ENCODE measurements around the gene TRAPPC10.
A peak's percentile ranks its signal among the peaks of the same experiment; 100 is the strongest.

The TRAPPC10 gene

DNA sequence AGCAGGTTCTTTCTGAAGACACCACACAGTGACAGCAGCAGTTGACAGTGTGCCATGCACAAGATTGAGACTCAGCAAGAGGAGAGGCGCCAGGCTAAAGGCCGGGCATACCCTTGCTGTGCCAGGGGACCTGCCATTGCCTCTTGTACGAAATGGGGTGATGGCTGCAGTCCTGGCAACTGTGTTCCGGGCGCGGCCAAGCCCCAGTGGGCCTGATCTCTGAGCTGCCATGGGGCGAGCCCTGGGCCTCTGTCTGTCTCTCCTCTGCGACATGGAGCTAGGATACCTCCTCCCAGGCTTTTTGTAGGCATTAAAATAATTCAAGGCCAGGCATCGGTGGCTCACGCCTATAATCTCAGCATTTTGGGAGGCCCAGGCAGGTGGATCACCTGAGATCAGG lies 9.6 kb upstream of the TRAPPC10 start:
- no peak for DNase-seq (ENCODE audit: low read depth in 2 of 2)

DNA sequence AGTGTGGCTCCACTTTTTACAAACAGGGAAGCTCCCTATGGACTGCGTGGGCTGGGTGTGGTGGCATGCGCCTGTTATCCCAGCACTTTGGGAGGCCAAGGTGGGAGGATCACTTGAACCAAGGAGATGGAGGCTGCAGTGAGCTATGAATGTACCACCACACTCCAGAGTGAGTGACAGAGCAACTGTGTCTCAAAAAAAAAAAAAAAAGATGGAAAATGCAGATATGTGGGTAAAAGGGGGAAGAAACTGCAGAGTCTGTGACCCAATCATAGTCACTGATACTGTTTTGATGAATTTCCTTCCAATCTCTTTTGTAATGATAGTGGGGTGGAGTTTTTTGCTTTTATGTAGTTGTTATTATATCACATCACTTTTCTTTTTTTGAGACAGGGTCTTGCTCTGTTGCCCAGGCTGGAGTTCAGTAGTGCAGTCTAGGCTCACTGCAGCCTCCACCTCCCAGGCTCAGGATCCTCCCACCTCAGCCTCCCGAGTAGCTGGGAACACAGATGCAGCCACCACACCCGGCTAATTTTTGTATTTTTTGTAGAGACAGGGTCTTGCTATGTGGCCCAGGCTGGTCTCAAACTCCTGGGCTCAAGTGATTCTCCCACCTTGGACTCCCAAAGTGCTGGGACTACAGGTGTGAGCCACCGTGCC lies 8.7 kb upstream of the TRAPPC10 start:
- DNase-seq (ENCODE audit: low read depth in 2 of 2): no peak

DNA sequence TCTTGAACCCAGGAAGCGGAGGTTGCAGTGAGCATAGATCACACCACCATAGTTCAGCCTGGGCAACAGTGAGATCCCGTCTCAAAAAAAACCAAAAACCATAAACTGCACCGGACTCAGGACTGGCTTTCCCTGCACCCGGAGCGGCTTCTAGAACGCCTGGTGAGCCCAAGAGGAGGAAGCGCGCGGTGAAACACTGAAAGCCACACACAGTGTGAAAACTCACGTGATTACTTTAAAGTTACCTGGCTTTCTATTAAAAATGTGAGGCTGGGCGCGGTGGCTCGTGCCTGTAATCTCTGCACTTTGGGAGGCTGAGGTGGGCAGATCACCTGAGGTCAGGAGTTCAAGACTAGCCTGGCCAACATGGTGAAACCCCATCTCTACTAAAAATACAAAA lies 7.0 kb upstream of the TRAPPC10 start:
- DNase-seq (ENCODE audit: low read depth in 2 of 2): no peak

DNA sequence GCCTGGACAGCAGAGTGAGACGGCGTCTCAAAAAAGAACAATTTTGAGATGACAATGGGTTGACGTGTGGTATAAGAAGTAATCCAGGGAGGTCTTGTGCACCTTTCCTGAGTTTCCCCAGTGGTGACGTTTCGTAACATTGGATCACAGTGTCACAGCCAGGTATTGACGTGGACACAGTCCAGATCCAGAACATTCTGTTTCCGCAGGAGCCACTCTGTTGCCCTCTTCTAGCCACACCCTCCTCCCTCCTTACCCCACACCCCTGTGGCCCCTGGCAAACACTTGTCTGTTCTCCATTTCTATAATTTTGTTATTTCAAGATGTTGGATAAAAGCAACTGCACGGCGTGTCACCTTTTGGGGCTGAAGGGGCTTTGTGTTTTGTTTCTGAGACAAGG lies 6.5 kb upstream of the TRAPPC10 start:
- no peak for DNase-seq (ENCODE audit: low read depth in 2 of 2)

DNA sequence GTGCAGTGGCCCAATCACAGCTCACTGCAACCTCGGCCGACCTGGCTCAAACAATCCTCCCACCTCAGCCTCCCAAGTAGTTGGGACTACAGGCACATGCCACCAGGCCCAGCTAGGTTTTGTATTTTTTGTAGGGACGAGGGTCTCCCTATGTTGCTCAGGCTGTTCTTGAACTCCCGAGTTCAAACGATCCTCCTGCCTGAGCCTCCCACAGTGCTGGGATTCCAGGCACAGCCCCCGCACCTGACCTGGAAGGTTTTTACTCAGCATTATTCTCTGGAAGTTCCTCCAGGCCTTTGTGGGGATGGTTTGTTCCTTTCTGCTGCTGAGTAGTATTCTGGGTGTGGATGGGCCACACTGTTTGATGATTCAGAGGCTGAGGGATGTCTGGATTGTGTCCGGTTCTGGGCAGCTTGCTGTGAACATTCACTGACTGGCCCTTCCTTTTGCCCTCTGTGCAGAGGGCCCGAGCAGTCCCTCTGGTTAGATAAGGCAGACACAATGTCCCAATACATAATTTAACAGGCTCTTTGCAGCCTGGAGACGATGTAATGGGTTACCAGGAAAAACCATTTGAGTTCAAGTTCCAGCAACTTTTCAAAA lies 6.0 kb upstream of the TRAPPC10 start:
- DNase-seq (ENCODE audit: low read depth in 2 of 2): no peak

DNA sequence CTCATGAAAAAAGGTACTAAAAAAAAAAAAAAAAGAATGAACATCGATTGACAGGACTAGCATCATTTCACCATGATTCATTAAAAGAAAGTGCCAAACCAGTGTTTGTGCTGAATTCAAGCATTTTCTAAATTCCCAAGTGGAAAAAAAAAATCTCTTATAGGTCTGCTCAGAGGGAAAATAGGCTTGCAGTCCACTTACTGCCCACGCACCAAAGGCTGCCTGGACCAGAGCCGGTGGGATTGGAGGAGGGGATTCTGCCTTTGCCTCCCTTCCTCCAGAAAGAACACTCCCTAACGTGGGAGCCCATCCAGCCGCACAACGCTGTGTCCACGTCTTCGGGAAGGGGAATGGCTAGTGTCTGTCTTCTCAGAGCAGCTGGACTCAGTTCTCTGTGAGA lies 5.5 kb upstream of the TRAPPC10 start:
- no peak for DNase-seq (ENCODE audit: low read depth in 2 of 2)

DNA sequence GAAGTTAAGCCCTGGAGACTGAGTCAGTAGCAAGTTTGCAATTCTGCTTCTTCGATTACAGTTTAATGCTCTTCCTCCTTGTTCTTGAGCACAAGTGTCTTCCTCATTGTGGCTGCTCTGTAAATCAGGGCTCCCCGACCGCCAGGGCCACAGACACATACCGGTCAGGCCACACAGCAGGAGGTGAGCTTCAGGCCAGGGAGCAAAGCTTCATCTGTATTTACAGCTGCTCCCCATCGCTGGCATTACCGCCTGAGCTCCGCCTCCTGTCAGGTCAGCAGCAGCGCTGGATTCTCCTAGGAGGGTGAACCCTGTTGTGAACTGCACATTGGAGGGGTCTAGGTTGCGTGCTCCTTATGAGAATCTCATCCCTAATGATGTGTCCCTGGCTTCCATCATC lies 1.7 kb upstream of the TRAPPC10 start:
- no peak for DNase-seq (ENCODE audit: low read depth in 2 of 2)

DNA sequence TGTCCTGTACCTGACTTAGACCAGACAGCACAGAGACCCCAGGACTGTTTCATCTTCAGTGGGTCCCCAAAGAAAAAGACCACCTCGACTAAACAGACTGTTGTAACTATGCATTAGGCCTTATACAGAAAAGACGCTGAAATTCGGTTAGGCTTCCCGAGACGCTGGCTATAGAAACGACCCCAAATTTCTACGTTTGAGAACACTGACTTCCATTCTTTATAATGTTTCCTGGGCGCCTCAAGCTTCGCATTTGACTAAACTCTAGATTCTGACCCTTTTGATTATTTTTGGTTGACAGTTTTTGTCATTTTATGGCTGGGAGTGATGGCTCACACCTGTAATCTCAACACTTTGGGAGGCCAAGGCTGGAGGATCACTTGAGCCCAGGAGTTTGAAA lies 986 bp upstream of the TRAPPC10 start:
- no peak for DNase-seq (ENCODE audit: low read depth in 2 of 2)

DNA sequence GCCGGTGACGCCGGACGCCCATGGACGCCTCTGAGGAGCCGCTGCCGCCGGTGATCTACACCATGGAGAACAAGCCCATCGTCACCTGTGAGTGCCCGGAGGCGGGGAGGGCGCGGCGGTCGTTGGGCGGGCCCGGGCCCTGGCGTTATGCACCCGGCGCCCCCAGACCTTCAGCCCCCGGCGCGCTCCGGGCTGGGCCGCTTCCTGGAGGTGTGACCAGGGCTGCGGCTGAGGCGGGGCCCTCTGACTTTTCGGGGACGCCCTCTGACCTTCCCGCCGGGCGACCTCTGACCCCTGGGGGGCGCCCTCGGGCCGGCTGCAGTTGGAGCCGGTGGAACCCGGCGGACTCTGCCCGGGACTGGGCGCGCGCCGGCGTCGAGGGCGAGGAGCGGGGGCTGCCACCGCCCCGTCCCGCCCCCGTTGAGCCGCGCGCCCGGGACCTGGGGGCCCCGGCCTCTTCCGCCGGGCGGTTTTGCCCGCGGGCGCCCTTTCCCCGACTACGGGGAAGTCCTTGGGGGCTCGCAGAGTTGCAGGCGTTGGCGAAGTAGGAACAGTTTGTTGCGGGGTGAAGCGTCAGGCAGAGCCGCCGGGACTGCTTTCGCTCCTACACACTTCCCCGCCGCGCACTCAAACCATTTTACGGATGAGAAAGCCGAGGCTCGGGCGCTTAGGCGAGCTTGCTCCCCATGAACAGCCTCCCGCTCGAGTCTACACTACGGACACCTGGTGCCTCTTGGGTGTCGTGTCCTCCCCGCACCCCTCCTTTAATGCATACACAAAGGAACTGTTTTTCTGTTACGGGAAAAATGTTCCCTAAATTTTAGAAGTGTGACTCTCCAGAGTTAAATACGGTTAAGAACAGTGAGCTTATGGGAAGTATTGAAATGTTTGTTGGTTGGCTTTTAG lies 618 bp downstream of the TRAPPC10 start:
- no peak for DNase-seq (ENCODE audit: low read depth in 2 of 2)

DNA sequence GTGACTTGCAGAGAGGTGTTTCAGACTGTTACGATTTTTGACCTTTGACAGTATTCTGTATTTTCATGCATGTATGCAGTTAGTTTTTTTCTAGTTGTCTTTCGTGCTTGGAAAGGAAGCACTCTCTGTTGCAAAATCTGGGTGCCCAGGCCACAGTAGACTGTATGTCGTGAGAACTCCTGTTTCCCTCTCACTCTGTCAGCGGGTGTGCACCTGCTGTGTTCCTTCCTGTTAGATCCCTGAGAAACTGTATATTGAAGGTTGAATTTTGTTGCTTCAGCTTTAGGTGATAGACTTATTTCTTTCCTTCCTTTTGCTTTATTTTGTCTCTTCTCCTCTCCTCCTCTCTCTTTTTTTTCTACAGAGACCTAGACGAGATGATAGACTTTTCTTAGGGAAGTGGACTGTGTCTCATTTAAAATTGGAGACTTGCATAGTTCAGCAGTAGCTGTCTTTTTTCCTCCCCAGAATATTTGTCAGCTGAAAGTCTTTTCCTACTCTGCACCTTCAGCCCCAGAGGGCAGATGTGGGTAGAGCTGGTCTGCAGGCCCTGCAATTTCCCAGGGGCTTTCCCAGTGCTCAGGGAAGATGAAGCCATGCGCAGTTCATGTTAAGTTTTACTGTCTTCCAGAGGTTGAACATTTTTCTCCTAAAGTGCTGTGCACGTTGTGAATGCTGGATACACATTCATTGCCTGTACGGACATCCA lies 1.4 kb downstream of the TRAPPC10 start:
- no peak for DNase-seq (ENCODE audit: low read depth in 2 of 2)

DNA sequence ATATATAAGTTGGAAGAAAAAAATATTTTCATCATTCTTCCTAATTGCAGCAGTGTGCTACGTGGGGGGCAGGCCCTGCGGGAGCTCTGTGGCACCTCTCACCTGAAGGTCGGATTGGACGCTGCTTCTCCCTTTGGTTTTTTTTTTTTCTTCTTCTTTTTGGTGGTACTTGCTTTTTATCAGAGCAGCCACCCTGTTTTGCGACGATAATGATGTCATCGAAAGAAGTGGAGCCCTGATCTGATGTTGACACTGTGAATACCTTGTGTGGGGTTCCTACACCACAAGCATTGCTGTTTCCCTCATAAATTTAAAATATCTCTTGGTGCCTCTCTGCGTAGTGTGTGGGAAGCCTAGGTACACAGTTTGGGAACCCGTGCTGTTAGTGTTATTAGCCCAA lies 5.5 kb downstream of the TRAPPC10 start:
- DNase-seq (ENCODE audit: low read depth in 2 of 2): no peak

DNA sequence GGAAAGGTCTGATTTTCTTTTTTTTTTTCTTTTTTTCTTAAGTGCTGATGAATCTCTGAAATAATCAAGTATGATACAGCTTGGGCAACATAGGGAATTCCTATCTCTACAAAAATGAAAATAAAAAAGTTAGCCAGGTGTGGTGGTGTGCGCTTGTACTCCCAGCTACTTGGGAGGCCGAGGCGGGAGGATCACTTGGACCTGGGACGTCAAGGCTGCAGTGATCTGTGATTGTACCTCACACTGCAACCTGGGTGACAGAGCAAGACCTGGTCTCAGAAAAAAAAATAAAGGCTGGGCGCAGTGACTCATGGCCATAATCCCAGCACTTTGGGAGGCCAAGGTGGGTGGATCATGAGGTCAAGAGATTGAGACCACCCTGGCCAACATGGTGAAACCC lies 6.0 kb downstream of the TRAPPC10 start:
- DNase-seq (ENCODE audit: low read depth in 2 of 2): no peak

DNA sequence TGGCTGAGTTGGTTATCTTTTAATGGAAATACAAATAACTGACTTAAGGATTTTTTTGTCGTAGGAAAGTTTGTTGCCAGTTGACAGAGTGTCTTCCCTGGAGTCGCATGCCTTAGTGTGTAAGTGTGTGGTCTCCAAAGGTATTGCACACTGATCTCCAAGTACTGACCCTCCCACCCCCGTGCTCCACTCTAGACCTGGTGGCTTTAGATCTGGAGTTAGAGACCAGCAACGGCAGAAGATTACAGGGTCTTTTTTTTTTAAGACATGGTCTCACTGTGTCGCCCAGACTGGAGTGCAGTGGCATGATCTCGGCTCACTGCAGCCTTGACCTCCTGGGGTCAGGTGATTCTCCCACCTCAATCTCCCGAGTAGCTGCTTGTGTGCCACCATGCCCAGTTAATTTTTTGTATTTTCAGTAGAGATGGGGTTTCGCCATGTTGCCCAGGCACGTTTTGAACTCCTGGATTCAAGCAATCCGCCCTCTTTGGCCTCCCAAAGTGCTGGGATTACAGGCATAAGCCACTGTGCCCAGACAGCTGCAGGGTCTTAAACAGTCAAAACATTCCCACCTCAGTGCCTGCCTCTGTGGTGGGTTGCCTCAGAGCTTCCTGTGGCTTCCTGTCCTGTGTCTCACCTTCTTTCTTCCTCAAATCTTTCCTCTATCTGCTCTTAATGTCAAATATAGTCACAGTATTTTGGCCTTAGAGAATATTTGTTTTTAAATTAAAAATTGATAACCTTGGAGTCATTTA lies 6.9 kb downstream of the TRAPPC10 start:
- DNase-seq (ENCODE audit: low read depth in 2 of 2): no peak

DNA sequence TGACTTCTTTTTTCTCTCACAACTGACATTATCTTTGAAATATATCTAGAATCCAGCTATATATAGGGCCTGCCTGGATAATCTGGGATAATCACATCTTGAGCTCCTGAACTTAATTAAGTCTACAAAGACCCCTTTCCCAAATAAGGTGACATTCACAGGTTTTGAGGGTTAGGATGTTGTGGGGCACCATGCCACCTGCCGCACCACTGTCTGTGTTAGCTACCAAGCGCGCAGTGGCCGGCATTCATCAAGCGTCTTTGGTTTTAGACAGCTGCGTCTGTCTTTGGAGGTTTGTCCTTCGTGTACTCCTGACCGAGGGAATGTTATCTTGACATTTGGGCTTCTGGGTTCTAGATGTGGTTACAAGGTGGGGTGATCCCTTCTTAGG lies 7.5 kb downstream of the TRAPPC10 start:
- no peak for DNase-seq (ENCODE audit: low read depth in 2 of 2)

DNA sequence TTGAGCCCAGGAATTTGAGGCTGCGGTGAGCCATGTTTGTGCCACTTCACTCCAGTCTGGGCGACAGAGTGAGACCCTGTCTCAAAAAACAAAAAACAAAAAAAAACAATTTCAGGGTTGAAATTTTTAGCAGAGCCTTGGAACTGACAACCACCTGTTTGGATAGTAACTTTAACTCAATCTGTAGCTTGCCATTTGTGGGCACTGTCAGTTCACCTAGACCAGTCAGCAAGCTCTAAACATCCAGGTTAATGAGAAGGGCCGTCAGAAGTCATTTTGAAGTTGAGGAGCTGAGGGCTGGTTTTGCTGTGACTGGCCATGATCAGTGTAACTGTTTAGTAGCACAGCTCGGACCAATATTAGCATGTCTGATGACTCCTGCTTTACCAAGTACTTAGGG lies 8.4 kb downstream of the TRAPPC10 start:
- no peak for DNase-seq (ENCODE audit: low read depth in 2 of 2)

DNA sequence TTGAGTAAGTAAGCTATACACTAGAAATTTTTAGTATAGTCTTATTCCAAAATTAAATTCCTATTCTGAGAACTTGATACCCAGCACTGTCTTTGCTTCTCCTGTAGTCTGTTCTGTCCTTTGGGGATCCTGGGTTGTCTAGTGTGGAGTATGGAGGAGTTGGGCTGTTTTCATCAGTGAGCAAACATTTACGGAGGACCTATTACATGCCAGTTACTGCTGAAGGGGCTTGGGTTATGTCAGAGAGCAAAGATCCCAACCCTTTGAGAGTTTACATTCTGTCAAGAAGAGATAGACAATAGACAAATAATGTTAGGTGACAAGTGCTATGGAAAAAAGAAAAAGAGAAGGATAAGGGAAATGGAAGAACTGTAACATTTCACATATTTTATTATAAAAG lies 9.0 kb downstream of the TRAPPC10 start:
- no peak for DNase-seq (ENCODE audit: low read depth in 2 of 2)

DNA sequence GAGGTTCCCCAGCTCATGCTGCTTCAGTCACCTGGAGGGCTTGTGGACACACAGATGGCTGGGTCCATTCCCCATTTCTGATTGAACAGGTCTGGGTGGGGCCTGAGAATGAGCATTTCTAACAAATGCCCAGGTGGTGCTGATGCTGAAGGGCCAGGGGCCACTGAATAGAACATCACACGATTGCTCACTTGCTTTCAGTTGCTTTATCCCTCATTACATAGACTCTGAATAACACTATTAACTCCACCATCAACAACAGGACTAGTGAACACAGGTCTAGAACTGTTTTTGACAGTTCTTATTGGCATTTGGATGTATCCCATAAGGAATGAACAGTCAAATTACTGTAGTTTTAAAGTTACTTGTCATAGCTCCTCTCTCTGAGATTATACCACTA lies 12.1 kb downstream of the TRAPPC10 start:
- DNase-seq (ENCODE audit: low read depth in 2 of 2): no peak

DNA sequence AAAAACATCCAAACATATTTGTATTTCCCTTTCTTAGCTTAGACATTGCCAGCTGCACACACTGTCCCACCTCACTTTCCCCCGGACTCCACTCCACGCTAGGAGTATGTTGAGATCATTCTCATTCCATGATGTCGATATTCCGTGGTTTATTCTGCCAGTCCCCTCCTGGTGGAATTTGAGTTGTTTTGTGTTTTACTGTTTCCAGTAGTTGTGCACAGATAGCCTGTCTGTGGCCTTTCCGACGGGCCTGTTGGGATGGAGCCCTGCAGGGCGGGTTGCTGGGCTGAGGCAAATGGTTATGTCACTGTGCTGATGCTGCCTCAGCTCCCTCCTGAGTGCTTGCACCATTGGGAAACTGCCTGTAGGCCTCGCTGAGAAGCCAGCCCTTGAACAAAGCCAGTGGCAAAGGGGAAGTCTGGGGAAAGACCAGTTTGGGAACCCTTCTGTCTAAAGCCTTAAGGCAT lies 12.8 kb downstream of the TRAPPC10 start:
- DNase-seq (ENCODE audit: low read depth in 2 of 2): peak in 1 of 2 experiments; percentile 22

DNA sequence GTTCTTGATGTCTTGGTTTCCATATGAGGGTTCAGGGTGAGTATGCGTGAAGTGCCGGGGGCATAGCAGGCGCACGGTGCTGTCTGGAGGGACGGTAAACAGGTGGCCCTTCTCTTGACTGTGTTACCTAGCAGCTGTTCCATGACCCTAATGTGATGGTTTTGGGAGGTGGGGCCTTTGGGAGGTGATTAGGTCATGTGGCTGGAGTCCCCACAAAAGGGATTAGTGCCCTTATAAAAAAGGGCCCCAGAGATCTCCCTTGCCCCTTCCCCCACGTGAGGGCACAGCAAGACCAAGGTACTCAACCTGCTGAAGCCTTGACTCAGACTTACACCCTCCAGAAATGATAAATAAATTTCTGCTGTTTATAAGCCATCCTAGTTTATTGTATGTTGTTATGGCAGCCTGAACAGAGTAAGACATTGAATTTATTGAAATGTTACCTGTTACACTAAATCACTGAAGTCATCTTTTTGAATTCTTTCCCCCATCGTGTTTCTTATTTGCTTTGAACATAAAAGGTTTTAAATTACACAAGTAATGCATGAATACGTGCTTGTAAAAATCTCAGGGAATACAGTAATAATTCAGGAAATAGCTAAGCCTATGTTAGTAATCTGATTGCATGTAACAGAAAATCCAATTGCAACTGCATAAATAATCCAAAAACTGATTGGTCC lies 15.6 kb downstream of the TRAPPC10 start:
- no peak for DNase-seq (ENCODE audit: low read depth in 2 of 2)

DNA sequence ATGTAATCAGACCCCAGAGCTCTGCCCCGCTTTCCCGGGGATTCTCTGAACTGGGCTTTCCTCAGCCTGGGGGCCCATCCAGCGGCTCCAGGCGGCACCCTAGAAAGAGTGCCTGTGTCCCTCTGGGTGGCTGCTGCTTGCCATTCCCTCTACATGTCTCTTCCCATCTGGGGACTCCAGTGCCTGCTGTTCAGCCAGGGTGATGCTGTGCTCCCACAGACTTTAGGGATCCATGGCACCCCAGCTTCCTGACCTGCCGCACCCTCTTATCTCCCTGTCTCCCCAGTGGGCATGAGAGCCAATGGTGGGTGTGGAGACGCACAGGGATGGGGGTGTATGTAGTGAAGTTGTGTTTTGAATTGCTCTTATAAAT lies 16.2 kb downstream of the TRAPPC10 start:
- DNase-seq (ENCODE audit: low read depth in 2 of 2): no peak
